ENCODE measurements around the gene AKR1C8.
A peak's percentile ranks its signal among the peaks of the same experiment; 100 is the strongest.
"Not testable (repeated sequence)": the region's sequence is repeated elsewhere in the genome, so short reads cannot be mapped to it uniquely, and the experiment has no call there.

Gene AKR1C8

GRCh38 chr10:5184987-5185775, at the start of gene AKR1C8:
Gene AKR1C8 (minus strand): TSS chr10:5185150. CDS start chr10:5185104, 46 bp downstream.
- no peak for DNase-seq

GRCh38 chr10:5234106-5234860, 49.3 kb upstream of the AKR1C8 start:
- peak; percentile 52 for DNase-seq

GRCh38 chr10:5233324-5233723, 48.4 kb upstream of the AKR1C8 start:
- no peak for DNase-seq

- DNase-seq, result no peak
Observed at GRCh38 chr10:5229019-5229418, 44.1 kb upstream of the AKR1C8 start.

GRCh38 chr10:5222942-5223341, 38.0 kb upstream of the AKR1C8 start:
- DNase-seq, result not testable (repeated sequence)

GRCh38 chr10:5219262-5219661, 34.3 kb upstream of the AKR1C8 start:
- DNase-seq, result no peak

- DNase-seq, result no peak
Observed at GRCh38 chr10:5216801-5217200, 31.9 kb upstream of the AKR1C8 start.

- no peak for DNase-seq
Observed at GRCh38 chr10:5211696-5212536, 27.0 kb upstream of the AKR1C8 start.

GRCh38 chr10:5210261-5210660, 25.3 kb upstream of the AKR1C8 start:
- DNase-seq, result not testable (repeated sequence)

GRCh38 chr10:5209776-5210175, 24.8 kb upstream of the AKR1C8 start:
- not testable (repeated sequence) for DNase-seq

GRCh38 chr10:5206799-5207198, 21.8 kb upstream of the AKR1C8 start:
- DNase-seq, result no peak

- DNase-seq, result no peak
Observed at GRCh38 chr10:5199398-5199797, 14.4 kb upstream of the AKR1C8 start.

- no peak for DNase-seq
Observed at GRCh38 chr10:5198386-5198785, 13.4 kb upstream of the AKR1C8 start.

- no peak for DNase-seq
Observed at GRCh38 chr10:5196702-5197113, 11.8 kb upstream of the AKR1C8 start, which contains the start of gene AKR1C4. Gene AKR1C4 (plus strand): TSS chr10:5196837. CDS start chr10:5196868, 31 bp downstream.

- no peak for DNase-seq
Observed at GRCh38 chr10:5195727-5196374, 10.9 kb upstream of the AKR1C8 start.

- DNase-seq, result no peak
Observed at GRCh38 chr10:5194431-5194830, 9.5 kb upstream of the AKR1C8 start.

- DNase-seq, result no peak
Observed at GRCh38 chr10:5188358-5188757, 3.4 kb upstream of the AKR1C8 start.

- DNase-seq, result no peak
Observed at GRCh38 chr10:5187867-5188266, 2.9 kb upstream of the AKR1C8 start.

- no peak for DNase-seq
Observed at GRCh38 chr10:5183923-5184322, 1.0 kb downstream of the AKR1C8 start.

GRCh38 chr10:5180503-5180902, 4.4 kb downstream of the AKR1C8 start:
- DNase-seq, result not testable (repeated sequence)

GRCh38 chr10:5175581-5175980, 9.4 kb downstream of the AKR1C8 start:
- not testable (repeated sequence) for DNase-seq

- DNase-seq, result no peak
Observed at GRCh38 chr10:5168897-5169420, 16.0 kb downstream of the AKR1C8 start.

All from GDM1 (cell line).